WERI-Rb-1 (cell line): ENCODE results near the gene CCDC39.

ENCODE experiments used
- DNase-seq: peaks from one replicate; pipeline ENCODE4 v3.0.0-alpha.2; 2020
- H3K27ac ChIP-seq: fragments of 250-450 bp; sonication (Bioruptor Pico); 2 replicates; pipeline ENCODE4 v1.5.1; 2020; ENCODE audit warnings: mild to moderate bottlenecking, moderate library complexity
- H3K27me3 ChIP-seq: fragments of 250-450 bp; sonication (Bioruptor Pico); 2 replicates; pipeline ENCODE4 v1.5.1; 2021; ENCODE audit warnings: mild to moderate bottlenecking, low read depth, moderate library complexity; ENCODE audit not compliant: insufficient read depth, severe bottlenecking
- H3K36me3 ChIP-seq: fragments of 250-450 bp; sonication (Bioruptor Pico); 2 replicates; pipeline ENCODE4 v1.5.1; 2020; ENCODE audit warnings: mild to moderate bottlenecking, moderate library complexity
- H3K4me3 ChIP-seq: 2 replicates; pipeline ENCODE4 v1.5.1; 2011; ENCODE audit warnings: low read depth, mild to moderate bottlenecking, control low read depth, low read length
- H3K9me3 ChIP-seq: fragments of 250-450 bp; sonication (Bioruptor Pico); 2 replicates; pipeline ENCODE4 v1.5.1; 2021; ENCODE audit warnings: mild to moderate bottlenecking, moderate library complexity; ENCODE audit not compliant: severe bottlenecking
- TF ChIP-seq, protein P1 (sequence below): IDR thresholded peaks from 2 replicates; pipeline ENCODE4 v1.5.1; 2011; ENCODE audit warnings: low read depth, mild to moderate bottlenecking, control low read depth, inconsistent platforms, low read length

CCDC39 gene

DNA sequence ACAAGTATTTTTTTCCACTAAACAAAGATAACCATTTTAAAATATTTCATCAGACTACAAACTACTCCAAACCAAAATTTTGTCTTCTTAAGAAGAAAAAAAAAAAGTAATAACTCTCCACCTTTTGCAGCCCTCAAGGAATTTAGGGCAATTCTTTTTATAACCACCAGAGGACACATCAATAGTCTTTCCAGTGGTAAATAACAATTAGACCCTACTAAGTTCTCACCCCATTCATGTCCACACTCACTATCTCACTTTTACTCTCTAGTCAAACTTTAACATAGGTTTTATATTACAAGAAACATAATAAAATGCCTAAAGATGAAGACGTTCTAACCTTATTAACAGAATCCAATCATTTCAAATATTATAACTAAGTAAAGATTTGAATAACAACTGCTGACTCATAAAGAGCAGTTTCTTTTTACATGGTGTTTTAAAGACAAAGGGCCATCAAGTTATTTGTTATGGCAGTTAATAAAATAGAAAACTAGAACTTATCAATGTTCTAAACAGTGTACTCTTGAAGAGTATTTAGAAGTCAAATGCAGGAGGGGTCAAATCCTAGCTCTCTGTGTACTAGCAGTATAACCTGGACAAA lies 33.0 kb downstream of the CCDC39 start:
- Histone ChIP-seq H3K27ac (no peak overlapping the region), H3K27me3 (no peaks in the 10 kb centered on the region), H3K9me3 (no peaks in the 10 kb centered on the region), H3K4me3 (no peak overlapping the region), H3K36me3 (no peaks in the 10 kb centered on the region)
- DNase-seq: no peak
- TF ChIP-seq, protein P1, sequence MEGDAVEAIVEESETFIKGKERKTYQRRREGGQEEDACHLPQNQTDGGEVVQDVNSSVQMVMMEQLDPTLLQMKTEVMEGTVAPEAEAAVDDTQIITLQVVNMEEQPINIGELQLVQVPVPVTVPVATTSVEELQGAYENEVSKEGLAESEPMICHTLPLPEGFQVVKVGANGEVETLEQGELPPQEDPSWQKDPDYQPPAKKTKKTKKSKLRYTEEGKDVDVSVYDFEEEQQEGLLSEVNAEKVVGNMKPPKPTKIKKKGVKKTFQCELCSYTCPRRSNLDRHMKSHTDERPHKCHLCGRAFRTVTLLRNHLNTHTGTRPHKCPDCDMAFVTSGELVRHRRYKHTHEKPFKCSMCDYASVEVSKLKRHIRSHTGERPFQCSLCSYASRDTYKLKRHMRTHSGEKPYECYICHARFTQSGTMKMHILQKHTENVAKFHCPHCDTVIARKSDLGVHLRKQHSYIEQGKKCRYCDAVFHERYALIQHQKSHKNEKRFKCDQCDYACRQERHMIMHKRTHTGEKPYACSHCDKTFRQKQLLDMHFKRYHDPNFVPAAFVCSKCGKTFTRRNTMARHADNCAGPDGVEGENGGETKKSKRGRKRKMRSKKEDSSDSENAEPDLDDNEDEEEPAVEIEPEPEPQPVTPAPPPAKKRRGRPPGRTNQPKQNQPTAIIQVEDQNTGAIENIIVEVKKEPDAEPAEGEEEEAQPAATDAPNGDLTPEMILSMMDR: no peak

DNA sequence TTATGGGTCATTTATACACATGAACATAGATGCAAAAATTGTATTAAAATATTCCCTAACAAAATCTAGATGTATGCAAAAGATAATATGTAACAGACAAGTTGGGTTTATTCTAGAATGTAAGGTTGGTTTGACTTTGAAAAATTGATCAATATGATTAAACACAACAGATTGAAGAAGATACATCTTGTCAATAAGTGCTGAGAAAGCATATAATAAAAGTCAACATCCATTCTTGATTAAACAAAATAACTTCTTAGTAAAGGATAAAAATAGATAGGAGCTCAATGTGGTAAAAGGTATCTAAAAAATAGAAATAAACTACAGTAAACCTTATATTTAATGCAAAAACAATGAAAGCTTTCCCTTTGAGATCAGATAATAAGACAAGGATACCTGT lies 38.3 kb downstream of the CCDC39 start:
- TF ChIP-seq, protein P1: no peak
- no peaks in the 10 kb centered on the region for H3K36me3 ChIP-seq
- no peak overlapping the region for H3K4me3 ChIP-seq
- no peaks in the 10 kb centered on the region for H3K9me3 ChIP-seq
- DNase-seq: no peak
- H3K27ac ChIP-seq: no peak overlapping the region
- H3K27me3 ChIP-seq: no peaks in the 10 kb centered on the region

DNA sequence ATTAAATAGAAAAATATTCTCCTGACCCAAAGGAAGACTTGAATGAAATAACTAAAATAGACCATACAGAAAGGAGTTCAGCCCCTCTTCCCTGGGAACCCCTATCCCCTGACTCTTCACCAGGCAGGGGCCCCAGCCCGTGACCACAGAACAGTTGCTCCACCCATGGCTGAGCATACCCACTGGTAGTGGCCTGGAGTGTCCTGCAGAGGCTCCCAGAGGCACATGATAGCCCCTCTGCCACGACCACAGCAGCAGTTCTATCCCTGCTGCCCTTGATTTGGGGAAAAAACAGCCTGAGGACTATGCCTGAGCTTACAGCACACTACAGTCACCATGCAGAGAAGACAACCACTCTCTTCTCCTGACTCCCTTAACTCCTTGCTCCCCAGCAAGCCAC lies 45.6 kb downstream of the CCDC39 start:
- H3K27me3 ChIP-seq: no peaks in the 10 kb centered on the region
- DNase-seq: peak; percentile 22
- TF ChIP-seq, protein P1: peak; percentile 58
- H3K27ac ChIP-seq: no peak overlapping the region
- H3K9me3 ChIP-seq: no peaks in the 10 kb centered on the region
- H3K4me3 ChIP-seq: no peak overlapping the region
- no peaks in the 10 kb centered on the region for H3K36me3 ChIP-seq

DNA sequence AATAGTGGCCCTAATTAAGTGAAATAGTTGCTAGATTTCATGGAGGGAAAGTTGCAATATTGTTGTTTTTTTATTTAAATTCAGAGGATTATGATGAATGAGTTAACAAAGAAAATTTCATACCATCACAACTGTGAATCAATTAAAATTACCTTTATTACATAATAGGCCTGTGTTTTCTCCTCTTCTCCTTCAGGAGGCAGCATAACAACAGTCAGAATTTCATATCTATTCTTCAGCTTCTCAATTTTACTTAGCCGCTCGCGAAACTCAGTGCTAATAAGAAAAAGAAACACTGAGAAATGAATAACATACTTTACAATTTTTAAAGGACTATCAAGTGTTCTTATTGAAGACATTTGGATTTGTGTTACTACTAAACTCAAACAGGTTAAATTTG lies 48.0 kb downstream of the CCDC39 start:
- no peak overlapping the region for H3K27ac ChIP-seq
- H3K27me3 ChIP-seq: no peaks in the 10 kb centered on the region
- H3K4me3 ChIP-seq: no peak overlapping the region
- H3K36me3 ChIP-seq: no peaks in the 10 kb centered on the region
- DNase-seq: no peak
- no peaks in the 10 kb centered on the region for H3K9me3 ChIP-seq
- TF ChIP-seq, protein P1: no peak

DNA sequence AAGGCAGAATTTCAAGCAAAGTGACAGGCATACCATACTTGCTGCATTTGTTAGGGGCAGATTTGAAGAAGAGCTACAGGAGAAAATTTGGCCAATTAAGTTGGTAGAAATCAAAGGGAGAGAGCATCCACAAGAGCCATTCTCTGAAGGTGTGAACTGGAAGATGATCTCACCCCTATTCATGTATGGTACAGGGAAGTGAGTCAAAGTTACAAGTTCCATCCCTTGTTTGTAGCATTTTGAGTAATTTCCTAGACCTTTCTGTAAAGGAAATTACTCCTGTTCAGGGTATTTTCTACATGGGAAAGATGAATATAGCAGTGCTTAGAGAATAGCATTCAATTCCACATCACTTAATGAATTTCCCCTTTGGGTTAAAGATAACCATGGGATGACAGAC lies 48.9 kb downstream of the CCDC39 start:
- Histone ChIP-seq H3K9me3 (no peaks in the 10 kb centered on the region), H3K27ac (no peak overlapping the region), H3K36me3 (no peaks in the 10 kb centered on the region), H3K4me3 (no peak overlapping the region), H3K27me3 (no peaks in the 10 kb centered on the region)
- no peak for DNase-seq
- TF ChIP-seq, protein P1: no peak

DNA sequence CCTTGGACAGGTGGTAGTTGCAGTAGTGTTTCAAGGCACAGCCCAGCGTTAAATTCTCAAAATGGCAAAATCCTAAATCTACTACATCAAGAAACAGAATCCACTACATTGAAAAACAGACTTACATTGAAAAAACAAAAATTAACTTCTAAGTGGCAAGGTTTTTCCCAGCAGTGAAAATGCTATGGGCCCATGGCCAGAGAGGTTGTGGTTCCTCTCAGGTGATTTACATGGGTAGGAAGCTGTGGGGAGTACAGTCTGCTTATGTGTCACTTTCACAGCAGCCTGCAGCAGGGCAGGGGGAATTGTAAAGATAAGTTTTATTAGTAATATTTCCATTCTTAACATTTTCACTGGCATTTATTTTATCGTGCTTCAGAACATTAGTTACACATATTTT lies 52.4 kb downstream of the CCDC39 start:
- H3K27me3 ChIP-seq: no peaks in the 10 kb centered on the region
- DNase-seq: no peak
- no peak overlapping the region for H3K4me3 ChIP-seq
- TF ChIP-seq, protein P1: no peak
- H3K36me3 ChIP-seq: no peaks in the 10 kb centered on the region
- H3K9me3 ChIP-seq: no peaks in the 10 kb centered on the region
- H3K27ac ChIP-seq: no peak overlapping the region
